GM06990 (cell line): Measurements from ENCODE around the gene STARD5.
A peak's percentile ranks its signal among the peaks of the same experiment; 100 is the strongest.
"Not testable (repeated sequence)": the region's sequence is repeated elsewhere in the genome, so short reads cannot be mapped to it uniquely, and the experiment has no call there.

Source experiments
- DNase-seq: peaks from one replicate; pipeline ENCODE4 v3.0.0-alpha.2; 2011; ENCODE audit not compliant: insufficient read length; ENCODE audit errors: extremely low read depth
- H3K27me3 ChIP-seq: replicated peaks from 2 replicates; pipeline ENCODE4 v1.6.0; 2011; ENCODE audit warnings: low read length; ENCODE audit not compliant: control insufficient read depth, insufficient read depth
- H3K36me3 ChIP-seq: 2 replicates; pipeline ENCODE4 v1.5.1; 2011; ENCODE audit warnings: low read length; ENCODE audit not compliant: control insufficient read depth, insufficient read depth
- H3K4me3 ChIP-seq: replicated peaks from 2 replicates; pipeline ENCODE4 v1.5.1; 2011; ENCODE audit warnings: low read depth, mild to moderate bottlenecking, control low read depth, low read length
- TF ChIP-seq, protein P1 (sequence below): IDR thresholded peaks from 2 replicates; pipeline ENCODE4 v1.5.1; 2011; ENCODE audit warnings: low read length, control low read depth, mild to moderate bottlenecking, inconsistent platforms; ENCODE audit not compliant: insufficient read depth, poor library complexity, severe bottlenecking

STARD5 gene

DNA sequence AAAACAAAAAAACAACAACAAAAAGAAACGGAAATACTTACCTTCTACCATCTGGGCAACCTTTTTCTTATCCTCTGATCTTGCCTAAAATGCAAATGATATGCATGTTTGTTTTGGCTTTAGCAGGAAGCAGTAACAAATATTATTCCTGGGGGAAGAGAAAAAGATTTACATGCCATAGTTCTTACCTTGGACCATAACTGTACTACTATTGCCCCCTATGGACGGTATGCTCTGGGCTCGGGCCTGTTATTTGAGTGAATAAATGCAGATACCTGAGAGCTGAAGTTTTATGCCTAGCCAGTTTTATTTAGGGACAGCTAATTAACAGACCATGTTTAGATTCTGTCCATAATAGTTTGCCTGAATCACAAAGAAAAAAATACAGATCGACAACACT lies 12.6 kb upstream of the STARD5 start:
- H3K27me3 ChIP-seq: no peaks in the 10 kb centered on the region
- no peak overlapping the region for H3K4me3 ChIP-seq
- H3K36me3 ChIP-seq: no peaks in the 10 kb centered on the region
- no peak for DNase-seq
- TF ChIP-seq, protein P1, sequence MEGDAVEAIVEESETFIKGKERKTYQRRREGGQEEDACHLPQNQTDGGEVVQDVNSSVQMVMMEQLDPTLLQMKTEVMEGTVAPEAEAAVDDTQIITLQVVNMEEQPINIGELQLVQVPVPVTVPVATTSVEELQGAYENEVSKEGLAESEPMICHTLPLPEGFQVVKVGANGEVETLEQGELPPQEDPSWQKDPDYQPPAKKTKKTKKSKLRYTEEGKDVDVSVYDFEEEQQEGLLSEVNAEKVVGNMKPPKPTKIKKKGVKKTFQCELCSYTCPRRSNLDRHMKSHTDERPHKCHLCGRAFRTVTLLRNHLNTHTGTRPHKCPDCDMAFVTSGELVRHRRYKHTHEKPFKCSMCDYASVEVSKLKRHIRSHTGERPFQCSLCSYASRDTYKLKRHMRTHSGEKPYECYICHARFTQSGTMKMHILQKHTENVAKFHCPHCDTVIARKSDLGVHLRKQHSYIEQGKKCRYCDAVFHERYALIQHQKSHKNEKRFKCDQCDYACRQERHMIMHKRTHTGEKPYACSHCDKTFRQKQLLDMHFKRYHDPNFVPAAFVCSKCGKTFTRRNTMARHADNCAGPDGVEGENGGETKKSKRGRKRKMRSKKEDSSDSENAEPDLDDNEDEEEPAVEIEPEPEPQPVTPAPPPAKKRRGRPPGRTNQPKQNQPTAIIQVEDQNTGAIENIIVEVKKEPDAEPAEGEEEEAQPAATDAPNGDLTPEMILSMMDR: peak; percentile 69

DNA sequence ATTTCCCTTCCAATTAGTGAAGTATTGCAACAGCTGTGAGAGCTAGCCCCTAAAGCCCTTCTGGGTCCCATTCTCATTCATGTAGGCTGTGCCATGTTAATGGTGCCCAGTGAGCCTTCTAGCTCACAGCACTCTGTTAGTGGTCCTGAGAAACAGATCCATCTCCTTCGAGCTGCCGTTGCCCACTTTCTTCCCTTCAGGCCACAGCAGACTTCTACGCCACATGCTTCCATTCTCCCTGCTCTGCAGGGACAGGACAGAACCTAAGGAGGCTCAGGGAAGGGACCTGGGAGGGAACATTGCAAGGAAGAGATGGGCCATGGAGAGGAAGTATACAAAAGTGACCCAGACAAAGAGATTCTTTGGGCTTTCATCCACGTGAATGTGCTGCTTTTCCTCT lies 11.7 kb upstream of the STARD5 start:
- Histone ChIP-seq H3K4me3 (no peak overlapping the region), H3K27me3 (no peaks in the 10 kb centered on the region), H3K36me3 (no peaks in the 10 kb centered on the region)
- no peak for DNase-seq
- TF ChIP-seq, protein P1: no peak

DNA sequence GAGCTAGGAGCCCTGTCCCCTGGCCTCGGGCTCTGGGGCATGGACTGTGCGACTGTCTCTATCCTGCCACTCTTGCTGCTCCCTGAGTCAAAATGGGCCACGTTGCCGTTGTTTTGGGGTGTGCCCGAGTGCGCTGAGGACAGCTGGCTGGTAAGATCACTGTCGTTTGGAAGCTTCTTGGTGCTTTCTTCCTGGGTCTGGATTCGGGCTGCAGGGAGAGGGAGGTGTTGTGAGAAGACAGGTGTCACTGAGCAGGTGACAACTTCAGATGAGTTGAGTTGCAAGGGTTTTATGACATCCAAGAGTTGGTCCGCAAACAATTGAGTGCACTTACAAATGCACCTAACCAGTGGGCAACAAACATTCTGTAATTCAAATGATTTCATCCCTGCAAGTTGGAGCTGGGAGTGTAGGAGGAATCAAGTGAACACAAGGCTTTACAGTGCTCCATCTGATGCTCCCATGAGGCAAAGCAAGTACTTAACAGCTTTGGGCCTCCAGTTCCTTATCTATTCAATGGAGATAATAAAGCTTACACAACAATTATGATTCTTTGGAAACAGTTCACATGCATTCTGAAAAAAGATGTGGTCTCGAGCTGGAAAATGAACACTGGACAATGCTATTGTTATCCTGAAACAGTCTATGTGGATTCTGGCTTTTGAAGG lies 11.0 kb upstream of the STARD5 start:
- no peaks in the 10 kb centered on the region for H3K27me3 ChIP-seq
- TF ChIP-seq, protein P1: no peak
- no peaks in the 10 kb centered on the region for H3K36me3 ChIP-seq
- no peak for DNase-seq
- no peak overlapping the region for H3K4me3 ChIP-seq

DNA sequence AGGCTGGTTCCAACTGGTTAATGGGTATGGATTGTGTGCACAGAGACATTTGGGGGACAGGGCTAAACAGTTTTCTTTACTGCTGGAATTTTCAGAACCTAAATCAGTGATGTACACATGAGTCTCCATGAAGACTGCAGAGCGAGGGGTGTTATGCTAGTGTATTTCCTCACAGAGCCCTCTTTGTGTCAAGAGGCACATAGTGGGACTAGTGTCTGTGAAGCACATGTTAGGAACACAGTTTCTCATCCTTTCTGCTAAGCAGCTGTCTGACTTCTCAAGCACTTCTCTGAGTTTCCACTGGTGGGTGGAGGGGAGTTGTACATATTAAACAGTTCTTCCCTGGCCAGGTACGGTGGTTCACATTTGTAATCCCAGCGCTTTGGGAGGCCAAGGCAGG lies 9.4 kb upstream of the STARD5 start:
- no peak for DNase-seq
- TF ChIP-seq, protein P1: no peak
- no peaks in the 10 kb centered on the region for H3K27me3 ChIP-seq
- no peak overlapping the region for H3K4me3 ChIP-seq
- H3K36me3 ChIP-seq: no peaks in the 10 kb centered on the region

DNA sequence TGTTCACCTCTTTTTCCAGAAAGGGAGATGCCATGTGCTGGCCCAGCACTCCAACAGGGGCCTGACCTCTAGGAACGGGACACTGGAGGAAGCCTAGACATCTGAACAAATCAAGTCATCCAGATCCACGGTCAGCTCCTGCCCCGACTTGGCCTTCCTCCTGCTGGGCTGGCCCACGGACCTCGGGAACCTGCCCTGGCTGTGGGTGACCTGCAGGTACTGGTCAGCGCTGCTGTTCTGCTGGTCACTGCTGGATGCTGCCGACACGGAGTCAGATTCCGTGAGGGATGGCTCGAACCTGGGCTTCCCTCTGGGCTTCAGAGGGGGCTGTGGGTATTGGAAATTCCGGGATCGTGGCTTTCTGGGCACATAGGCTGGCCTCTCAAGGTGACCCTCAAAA lies 8.4 kb upstream of the STARD5 start:
- TF ChIP-seq, protein P1: no peak
- Histone ChIP-seq H3K27me3 (no peaks in the 10 kb centered on the region), H3K36me3 (no peaks in the 10 kb centered on the region), H3K4me3 (no peak overlapping the region)
- DNase-seq: no peak

DNA sequence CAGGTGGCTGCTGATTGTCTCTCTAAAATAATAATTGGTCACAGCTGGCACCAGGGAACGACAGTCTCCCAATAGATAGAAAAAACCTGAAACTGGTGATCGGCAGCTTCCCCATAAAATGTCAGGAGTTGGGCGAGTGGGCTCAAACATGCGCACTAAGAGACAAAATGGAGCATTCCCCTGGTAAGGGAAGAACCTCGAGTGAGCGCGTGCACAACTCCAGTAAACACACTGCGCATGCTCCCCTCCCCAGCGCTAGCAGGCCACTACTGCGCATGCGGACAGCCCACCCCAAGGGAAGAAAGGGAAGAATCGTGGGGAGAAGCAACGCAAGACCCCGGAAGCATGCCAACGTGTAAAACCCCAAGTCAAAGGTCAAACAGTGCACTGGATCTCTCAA lies 7.7 kb upstream of the STARD5 start:
- TF ChIP-seq, protein P1: no peak
- no peak for DNase-seq
- no peak overlapping the region for H3K4me3 ChIP-seq

DNA sequence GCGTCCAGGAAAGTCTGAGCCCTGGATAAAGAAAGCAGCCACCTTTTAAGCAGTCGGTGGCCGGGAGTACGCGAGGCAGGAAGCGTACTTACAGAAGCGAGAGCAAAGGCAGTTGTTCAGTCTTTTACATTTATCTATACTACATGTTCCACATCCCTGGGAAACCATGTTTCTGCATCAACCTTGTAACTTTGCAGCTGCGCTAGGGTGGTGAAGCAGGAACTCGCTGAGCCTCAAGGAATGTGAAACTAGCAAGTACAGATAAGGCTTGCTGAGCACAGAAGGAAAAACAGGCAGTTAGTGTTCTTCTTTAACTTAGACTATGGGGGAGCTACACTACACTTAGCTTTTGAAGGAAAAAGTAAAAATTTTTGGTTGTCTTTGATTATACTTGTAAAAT lies 7.2 kb upstream of the STARD5 start:
- not testable (repeated sequence) for H3K36me3 ChIP-seq, H3K4me3 ChIP-seq, H3K27me3 ChIP-seq, DNase-seq

More for the DNA sequence above, 7.7 kb upstream of the STARD5 start:
- Histone ChIP-seq H3K27me3 (no peaks in the 10 kb centered on the region), H3K36me3 (no peaks in the 10 kb centered on the region)
